ENCODE results near the gene TSPAN5. TPM values are rescaled to one million over a fixed set of nuclear protein-coding genes. Genes with fewer than 3 reads are reported as not detected.
"Not testable (repeated sequence)": the region's sequence is repeated elsewhere in the genome, so short reads cannot be mapped to it uniquely, and the experiment has no call there.

TSPAN5 gene
- total RNA-seq, 2 donors from 2014 or later = 7.9 to 48.5 TPM

- no peak overlapping the region for H3K27ac ChIP-seq
- TF ChIP-seq POLR2A (IDR thresholded peaks at IDR 0.05) (no peak), POLR2AphosphoS5 (IDR thresholded peaks at IDR 0.05) (no peak)
- TF ChIP-seq, protein P1, sequence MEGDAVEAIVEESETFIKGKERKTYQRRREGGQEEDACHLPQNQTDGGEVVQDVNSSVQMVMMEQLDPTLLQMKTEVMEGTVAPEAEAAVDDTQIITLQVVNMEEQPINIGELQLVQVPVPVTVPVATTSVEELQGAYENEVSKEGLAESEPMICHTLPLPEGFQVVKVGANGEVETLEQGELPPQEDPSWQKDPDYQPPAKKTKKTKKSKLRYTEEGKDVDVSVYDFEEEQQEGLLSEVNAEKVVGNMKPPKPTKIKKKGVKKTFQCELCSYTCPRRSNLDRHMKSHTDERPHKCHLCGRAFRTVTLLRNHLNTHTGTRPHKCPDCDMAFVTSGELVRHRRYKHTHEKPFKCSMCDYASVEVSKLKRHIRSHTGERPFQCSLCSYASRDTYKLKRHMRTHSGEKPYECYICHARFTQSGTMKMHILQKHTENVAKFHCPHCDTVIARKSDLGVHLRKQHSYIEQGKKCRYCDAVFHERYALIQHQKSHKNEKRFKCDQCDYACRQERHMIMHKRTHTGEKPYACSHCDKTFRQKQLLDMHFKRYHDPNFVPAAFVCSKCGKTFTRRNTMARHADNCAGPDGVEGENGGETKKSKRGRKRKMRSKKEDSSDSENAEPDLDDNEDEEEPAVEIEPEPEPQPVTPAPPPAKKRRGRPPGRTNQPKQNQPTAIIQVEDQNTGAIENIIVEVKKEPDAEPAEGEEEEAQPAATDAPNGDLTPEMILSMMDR (IDR thresholded peaks at IDR 0.05) = no peak
- DNase-seq (ENCODE audit: low spot score) = no peak
- 86% methylated on average over 10 of the region's 10 CpGs for WGBS
- intact Hi-C loops (cut with DNase I) = no loop called here
- H3K27me3 ChIP-seq (replicated peaks; ENCODE audit: insufficient read depth) = no peaks in the 10 kb centered on the region
- H3K9me3 ChIP-seq = no peaks in the 10 kb centered on the region
- no peaks in the 10 kb centered on the region for H3K4me1 ChIP-seq (replicated peaks)
- no peak overlapping the region for H3K4me3 ChIP-seq
- no peaks in the 10 kb centered on the region for H3K36me3 ChIP-seq
Measured at GRCh38 chr4:98482847-98483806, 175.3 kb downstream of the TSPAN5 start.

DNA sequence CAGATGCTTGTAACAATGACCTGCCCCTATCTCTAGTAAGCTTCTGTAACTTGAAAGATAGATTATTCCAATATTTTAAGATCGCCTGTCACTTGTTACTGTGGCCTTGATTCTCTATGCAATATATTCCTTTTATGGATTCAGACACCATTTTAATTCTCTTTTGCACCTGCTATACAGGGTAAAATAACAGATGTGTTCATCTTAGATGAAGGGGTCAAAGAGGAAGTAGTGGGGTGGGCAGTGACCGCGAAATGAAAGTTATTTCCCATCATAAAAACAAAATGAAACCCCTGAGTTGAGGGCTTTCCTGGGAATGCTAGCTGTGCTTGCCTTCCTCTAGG, 175.9 kb downstream of the TSPAN5 start:
- Histone ChIP-seq H3K27ac (no peak overlapping the region), H3K4me3 (no peak overlapping the region), H3K27me3 (replicated peaks; ENCODE audit: insufficient read depth) (no peaks in the 10 kb centered on the region), H3K36me3 (no peaks in the 10 kb centered on the region), H3K4me1 (replicated peaks) (no peaks in the 10 kb centered on the region), H3K9me3 (no peaks in the 10 kb centered on the region)
- intact Hi-C loops (cut with DNase I) = no loop called here
- TF ChIP-seq POLR2AphosphoS5 (IDR thresholded peaks at IDR 0.05) (no peak), POLR2A (IDR thresholded peaks at IDR 0.05) (no peak)
- TF ChIP-seq, protein P1 (IDR thresholded peaks at IDR 0.05) = no peak
- WGBS = 94% methylated on average over 3 of the region's 3 CpGs
- DNase-seq (ENCODE audit: low spot score) = no peak

DNA sequence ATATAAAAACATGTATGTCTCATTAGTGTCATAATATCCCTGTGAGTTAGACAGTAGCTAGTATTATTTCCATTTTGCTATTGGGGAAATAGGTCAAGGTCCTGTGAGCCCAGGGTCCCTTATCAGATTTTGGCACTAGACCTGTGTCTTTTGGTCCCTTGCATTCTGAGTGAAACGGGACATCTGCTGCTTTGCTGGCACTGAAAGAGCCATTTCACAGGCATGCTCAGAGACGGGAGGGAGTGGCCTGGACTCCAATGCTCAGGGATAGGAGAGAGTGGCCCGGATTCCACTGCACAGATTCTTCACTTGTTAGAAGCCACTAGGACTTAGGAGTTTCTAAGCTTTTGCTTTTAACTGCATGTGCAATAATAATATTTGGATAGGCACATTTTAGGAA, 177.2 kb downstream of the TSPAN5 start:
- Histone ChIP-seq H3K27ac (no peak overlapping the region), H3K27me3 (replicated peaks; ENCODE audit: insufficient read depth) (no peaks in the 10 kb centered on the region), H3K4me1 (replicated peaks) (no peaks in the 10 kb centered on the region), H3K4me3 (no peak overlapping the region), H3K9me3 (no peaks in the 10 kb centered on the region), H3K36me3 (no peaks in the 10 kb centered on the region)
- TF ChIP-seq POLR2A (IDR thresholded peaks at IDR 0.05) = no peak
- TF ChIP-seq, protein P1 (IDR thresholded peaks at IDR 0.05) = no peak
- no peak for TF ChIP-seq POLR2AphosphoS5 (IDR thresholded peaks at IDR 0.05)
- WGBS = 56% methylated on average over 3 of the region's 3 CpGs
- DNase-seq (ENCODE audit: low spot score) = no peak
- intact Hi-C loops (cut with DNase I) = no loop called here

GRCh38 chr4:98480535-98480934, 177.9 kb downstream of the TSPAN5 start:
- Histone ChIP-seq H3K27ac (no peak overlapping the region), H3K4me1 (replicated peaks) (no peaks in the 10 kb centered on the region), H3K36me3 (no peaks in the 10 kb centered on the region), H3K9me3 (no peaks in the 10 kb centered on the region), H3K4me3 (no peak overlapping the region), H3K27me3 (replicated peaks; ENCODE audit: insufficient read depth) (no peaks in the 10 kb centered on the region)
- no peak for TF ChIP-seq POLR2AphosphoS5 (IDR thresholded peaks at IDR 0.05)
- TF ChIP-seq, protein P1 (IDR thresholded peaks at IDR 0.05) = no peak
- TF ChIP-seq POLR2A (IDR thresholded peaks at IDR 0.05) = no peak
- intact Hi-C loops (cut with DNase I) = no loop called here
- WGBS = 69% methylated on average over 5 of the region's 5 CpGs
- DNase-seq (ENCODE audit: low spot score) = no peak

DNA sequence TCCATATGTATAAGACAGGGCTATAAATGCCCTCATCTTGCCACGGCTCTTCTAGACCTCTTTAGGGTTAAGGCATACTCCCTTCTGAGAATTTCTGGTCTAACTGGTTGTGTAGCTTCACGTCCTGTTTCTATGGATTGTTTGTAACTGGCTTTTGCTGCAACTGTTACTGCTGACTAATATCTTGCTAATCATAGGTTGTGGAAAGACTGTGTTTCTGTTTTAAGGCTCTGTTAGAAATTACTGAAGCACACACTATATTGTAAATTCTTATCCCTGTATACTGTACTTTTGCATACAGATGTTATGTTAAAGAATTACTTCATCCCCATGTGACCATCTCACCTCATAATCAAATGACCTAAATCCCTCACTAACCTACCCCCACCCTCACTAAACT, 178.8 kb downstream of the TSPAN5 start:
- H3K36me3 ChIP-seq; H3K9me3 ChIP-seq; H3K4me3 ChIP-seq; intact Hi-C loops (cut with DNase I); H3K27ac ChIP-seq; H3K4me1 ChIP-seq (replicated peaks); H3K27me3 ChIP-seq (replicated peaks; ENCODE audit: insufficient read depth); DNase-seq (ENCODE audit: low spot score): not testable (repeated sequence)
- 69% methylated on average over 2 of the region's 2 CpGs for WGBS

All from prostate gland (tissue), 2 donors.